HCT116 (cell line): ENCODE measurements around the gene RGSL1. TPM values are rescaled to one million over a fixed set of nuclear protein-coding genes. Genes with fewer than 3 reads are reported as not detected.

Experiments used
- ATAC-seq: fragments of 200-7000 bp; cut with Tn5 transposase; 2 replicates; pipeline ENCODE4 v1.9.1; 2020; ENCODE audit warnings: mild to moderate bottlenecking, moderate library complexity
- BruUV-seq: library from RNA; stranded (reverse); fragments of 400-500 nt; replicated peaks from 2 replicates; lab custom pipeline; 2021; lab: Mats Ljungman, UMichigan
- CTCF ChIA-PET: fragments of 300-600 bp; sonication (Branson Sonifier 250); formaldehyde crosslinking; loops from one replicate; lab custom pipeline; 2021; ENCODE audit warnings: antibody characterized with exemption; lab: Charles Lee
- POLR2A ChIA-PET: fragments of 300-600, 350-600 bp; sonication (Branson Sonifier 250); formaldehyde crosslinking; loops from one replicate; lab custom pipeline; 2021; ENCODE audit warnings: antibody characterized with exemption; lab: Charles Lee
- RAD21 ChIA-PET, 2 experiments: fragments of 300-600 bp; sonication (Branson Sonifier 250); formaldehyde crosslinking; loops; one replicate each; lab custom pipeline; 2023; ENCODE audit warnings: low total read pairs in 2 of 2; ENCODE audit not compliant: uncharacterized antibody in 2 of 2, unreplicated experiment in 2 of 2, low non-redundant PET in 1 of 2; lab: Charles Lee
- DNase-seq: peaks from one replicate; pipeline ENCODE4 v3.0.0-alpha.2; 2010; ENCODE audit warnings: low read depth, low spot score
- H2AFZ ChIP-seq: fragments of 200-600 bp; shearing (Covaris generic), sonication (generic); 2 replicates; pipeline ENCODE4 v1.6.1; 2017; ENCODE audit warnings: low read depth, mixed run types, mixed read lengths, antibody characterized with exemption, low read length; ENCODE audit not compliant: poor library complexity, severe bottlenecking
- H3K27ac ChIP-seq: 2 replicates; pipeline ENCODE4 v1.5.1; 2012; ENCODE audit warnings: low read depth, low read length
- H3K27me3 ChIP-seq: fragments of 200-600 bp; sonication (generic); 2 replicates; pipeline ENCODE4 v1.6.1; 2016; ENCODE audit warnings: mixed run types, low read length, mixed read lengths; ENCODE audit not compliant: insufficient read depth
- H3K36me3 ChIP-seq, 2 experiments: fragments of 200-500 bp in 1 of 2; fragments of 200-600 bp in 1 of 2; sonication (Bioruptor generic) in 1 of 2; sonication (generic) in 1 of 2; 2 replicates each; pipeline versions ENCODE4 v1.5.1 to v1.6.1; 2014 to 2016; ENCODE audit warnings: low read length in 2 of 2, inconsistent platforms in 1 of 2, mixed read lengths in 1 of 2, mixed run types in 1 of 2; ENCODE audit not compliant: insufficient read depth in 2 of 2, control insufficient read depth in 1 of 2
- H3K4me1 ChIP-seq, 2 experiments: fragments of 200-600 bp in 1 of 2; sonication (generic) in 1 of 2; 2 replicates each; pipeline versions ENCODE4 v1.5.1 to v1.6.1; 2012 to 2017; ENCODE audit warnings: low read length in 2 of 2, inconsistent platforms in 1 of 2, mild to moderate bottlenecking in 1 of 2, mixed read lengths in 1 of 2, mixed run types in 1 of 2, moderate library complexity in 1 of 2; ENCODE audit not compliant: insufficient read depth in 2 of 2, control insufficient read depth in 1 of 2
- H3K4me2 ChIP-seq: fragments of 200-600 bp; sonication (generic); 2 replicates; pipeline ENCODE4 v1.6.1; 2017; ENCODE audit warnings: mixed run types, low read length, mixed read lengths
- H3K4me3 ChIP-seq, 2 experiments: fragments of 200-600 bp in 1 of 2; sonication (generic) in 1 of 2; replicated peaks in 1 of 2; 2 replicates each; pipeline ENCODE4 v1.5.1; 2011 to 2016; ENCODE audit warnings: low read length in 2 of 2, control low read depth in 1 of 2, low read depth in 1 of 2, mild to moderate bottlenecking in 1 of 2, mixed read lengths in 1 of 2, mixed run types in 1 of 2
- H3K79me2 ChIP-seq: fragments of 200-600 bp; sonication (generic); 2 replicates; pipeline ENCODE4 v1.6.1; 2017; ENCODE audit warnings: mild to moderate bottlenecking, mixed run types, low read length, moderate library complexity, mixed read lengths; ENCODE audit not compliant: insufficient read depth
- H3K9ac ChIP-seq: fragments of 200-600 bp; sonication (generic); 2 replicates; pipeline ENCODE4 v1.6.1; 2016; ENCODE audit warnings: low read length, mixed read lengths
- H3K9me2 ChIP-seq: fragments of 200-600 bp; sonication (generic), shearing (Covaris generic); 2 replicates; pipeline ENCODE4 v1.6.1; 2017; ENCODE audit warnings: mixed run types, mild to moderate bottlenecking, moderate library complexity; ENCODE audit not compliant: insufficient read depth
- H3K9me3 ChIP-seq, 2 experiments: fragments of 200-500 bp in 1 of 2; fragments of 200-600 bp in 1 of 2; sonication (Bioruptor generic) in 1 of 2; sonication (generic) in 1 of 2; 2 replicates each; pipeline ENCODE4 v1.6.1; 2014 to 2017; ENCODE audit warnings: low read length in 2 of 2, mixed read lengths in 2 of 2, inconsistent platforms in 1 of 2, low read depth in 1 of 2, mild to moderate bottlenecking in 1 of 2, mixed run types in 1 of 2, moderate library complexity in 1 of 2; ENCODE audit not compliant: control insufficient read depth in 1 of 2, insufficient read depth in 1 of 2
- H4K20me1 ChIP-seq: fragments of 200-600 bp; sonication (generic), shearing (Covaris generic); 2 replicates; pipeline ENCODE4 v1.6.1; 2017; ENCODE audit warnings: mixed run types, mild to moderate bottlenecking, moderate library complexity; ENCODE audit not compliant: insufficient read depth
- ATF3 ChIP-seq: IDR thresholded peaks from 2 replicates; pipeline ENCODE4 v1.6.1; 2012
- CBX3 ChIP-seq: IDR thresholded peaks from 2 replicates; pipeline ENCODE4 v1.6.1; 2012; ENCODE audit warnings: low read depth
- CEBPB ChIP-seq: IDR thresholded peaks from 2 replicates; pipeline ENCODE4 v1.6.1; 2012; ENCODE audit warnings: low read depth
- CTCF ChIP-seq, 3 experiments: fragments of 200-600 bp in 1 of 3; sonication (generic) in 1 of 3; IDR thresholded peaks in 2 of 3; conservative IDR thresholded peaks in 1 of 3; 2 replicates each; pipeline ENCODE4 v1.5.1; 2012 to 2017; ENCODE audit warnings: low read depth in 2 of 3, low read length in 2 of 3, antibody characterized with exemption in 1 of 3, borderline replicate concordance in 1 of 3, control low read depth in 1 of 3, mild to moderate bottlenecking in 1 of 3, mixed read lengths in 1 of 3, mixed run types in 1 of 3, moderate library complexity in 1 of 3; ENCODE audit not compliant: insufficient read depth in 1 of 3
- EGR1 ChIP-seq: IDR thresholded peaks from 2 replicates; pipeline ENCODE4 v1.6.1; 2012; ENCODE audit warnings: low read depth
- ELF1 ChIP-seq: IDR thresholded peaks from 2 replicates; pipeline ENCODE4 v1.6.1; 2012; ENCODE audit warnings: low read depth, borderline replicate concordance
- EZH2phosphoT487 ChIP-seq: fragments of 200-600 bp; IDR thresholded peaks from 2 replicates; pipeline ENCODE4 v1.6.1; 2018; ENCODE audit warnings: antibody characterized with exemption, borderline replicate concordance
- FOSL1 ChIP-seq: IDR thresholded peaks from 2 replicates; pipeline ENCODE4 v1.6.1; 2012; ENCODE audit warnings: low read depth
- JUND ChIP-seq: IDR thresholded peaks from 2 replicates; pipeline ENCODE4 v1.6.1; 2012
- POLR2A ChIP-seq: IDR thresholded peaks from 2 replicates; pipeline ENCODE4 v1.7.0; 2011; ENCODE audit warnings: borderline replicate concordance; ENCODE audit not compliant: insufficient read depth, insufficient read length; ENCODE audit errors: extremely low read depth
- POLR2AphosphoS5 ChIP-seq: IDR thresholded peaks from 2 replicates; pipeline ENCODE4 v1.6.1; 2011; ENCODE audit warnings: mild to moderate bottlenecking, low read depth, low read length, moderate library complexity
- RAD21 ChIP-seq: IDR thresholded peaks from 2 replicates; pipeline ENCODE4 v1.6.1; 2012; ENCODE audit warnings: low read depth, mild to moderate bottlenecking
- REST ChIP-seq: IDR thresholded peaks from 2 replicates; pipeline ENCODE4 v1.6.1; 2012; ENCODE audit warnings: low read depth
- SIN3A ChIP-seq: IDR thresholded peaks from 2 replicates; pipeline ENCODE4 v1.6.1; 2012; ENCODE audit warnings: low read depth
- SP1 ChIP-seq: IDR thresholded peaks from 2 replicates; pipeline ENCODE4 v1.6.1; 2012; ENCODE audit warnings: low read depth
- SRF ChIP-seq: IDR thresholded peaks from 2 replicates; pipeline ENCODE4 v1.6.1; 2012; ENCODE audit warnings: low read depth
- TCF7L2 ChIP-seq: IDR thresholded peaks from 2 replicates; pipeline ENCODE4 v1.7.0; 2011; ENCODE audit warnings: borderline replicate concordance, inconsistent platforms; ENCODE audit not compliant: insufficient read depth, insufficient read length; ENCODE audit errors: extremely low read depth
- ZBTB33 ChIP-seq: IDR thresholded peaks from 2 replicates; pipeline ENCODE4 v1.6.1; 2011; ENCODE audit warnings: mild to moderate bottlenecking, low read length, moderate library complexity; ENCODE audit not compliant: insufficient replicate concordance; ENCODE audit errors: extremely low read depth
- ZFX ChIP-seq: fragments of 450-650 bp; IDR thresholded peaks from 2 replicates; pipeline ENCODE4 v1.6.1; 2017
- ZNF274 ChIP-seq: fragments of 200-500 bp; sonication (Bioruptor generic); IDR thresholded peaks from 2 replicates; pipeline ENCODE4 v1.6.1; 2014; ENCODE audit warnings: mild to moderate bottlenecking, low read depth, low read length, inconsistent platforms
- intact Hi-C: fragments of 100-400 bp; cut with micrococcal nuclease; formaldehyde crosslinking; loops from 2 replicates; pipeline ENCODE4 v1.10.0; 2022
- total RNA-seq: library from RNA; stranded (reverse); gene quantifications from one replicate; pipeline ENCODE4 v1.2.1, GENCODE V29; 2021; ENCODE audit not compliant: unreplicated experiment

Gene RGSL1
- total RNA-seq, 1 experiment from 2014 or later = not detected

- no peaks in the 10 kb centered on the region for H4K20me1 ChIP-seq
- no peak overlapping the region for H3K4me2 ChIP-seq
- BruUV-seq = no TSS peak
- ChIA-PET POLR2A (no interaction called here), CTCF (no interaction called here), RAD21 (no interaction called here)
- H3K27me3 ChIP-seq = no peaks in the 10 kb centered on the region
- H3K27ac ChIP-seq = no peak overlapping the region
- no peak overlapping the region for H2AFZ ChIP-seq
- no peak overlapping the region for H3K4me3 ChIP-seq
- DNase-seq = no peak
- TF ChIP-seq ZFX = no peak
- TF ChIP-seq CEBPB = no peak
- no peak for TF ChIP-seq SRF
- no peak for TF ChIP-seq TCF7L2
- TF ChIP-seq ELF1 = no peak
- TF ChIP-seq POLR2A = no peak
- TF ChIP-seq EGR1 = no peak
- no peak for TF ChIP-seq ZBTB33
- TF ChIP-seq RAD21 = no peak
- no peak for TF ChIP-seq CTCF (IDR thresholded peaks at IDR 0.05 in 2 of 3, conservative IDR thresholded peaks at IDR 0.05 in 1 of 3; ENCODE audit: borderline replicate concordance in 1 of 3, insufficient read depth in 1 of 3, low read depth in 2 of 3, low read length in 2 of 3)
- TF ChIP-seq SP1 = no peak
- TF ChIP-seq ZNF274 = no peak
- TF ChIP-seq POLR2AphosphoS5 = no peak
- TF ChIP-seq JUND = no peak
- no peak for TF ChIP-seq SIN3A
- TF ChIP-seq ATF3 = no peak
- no peak for TF ChIP-seq EZH2phosphoT487
- TF ChIP-seq REST = no peak
- no peak for TF ChIP-seq CBX3
- TF ChIP-seq FOSL1 = no peak
- H3K79me2 ChIP-seq = no peaks in the 10 kb centered on the region
- no peak overlapping the region for H3K9ac ChIP-seq
- no peaks in the 10 kb centered on the region for H3K36me3 ChIP-seq
- no peaks in the 10 kb centered on the region for H3K9me3 ChIP-seq
- no peaks in the 10 kb centered on the region for H3K9me2 ChIP-seq
- intact Hi-C loops = no loop called here
- no peak for ATAC-seq
- no peaks in the 10 kb centered on the region for H3K4me1 ChIP-seq
These were observed 65.6 kb downstream of the RGSL1 start for GRCh38 chr1:182515556-182515955.
